HG03521 (cell line): ENCODE data around the gene MAPK4.

Experiments used
- ATAC-seq: cut with Tn5 transposase; IDR thresholded peaks from one replicate; pipeline ENCODE4 v1.9.1; 2021; ENCODE audit warnings: mild to moderate bottlenecking, moderate library complexity; ENCODE audit not compliant: unreplicated experiment

Gene MAPK4

DNA sequence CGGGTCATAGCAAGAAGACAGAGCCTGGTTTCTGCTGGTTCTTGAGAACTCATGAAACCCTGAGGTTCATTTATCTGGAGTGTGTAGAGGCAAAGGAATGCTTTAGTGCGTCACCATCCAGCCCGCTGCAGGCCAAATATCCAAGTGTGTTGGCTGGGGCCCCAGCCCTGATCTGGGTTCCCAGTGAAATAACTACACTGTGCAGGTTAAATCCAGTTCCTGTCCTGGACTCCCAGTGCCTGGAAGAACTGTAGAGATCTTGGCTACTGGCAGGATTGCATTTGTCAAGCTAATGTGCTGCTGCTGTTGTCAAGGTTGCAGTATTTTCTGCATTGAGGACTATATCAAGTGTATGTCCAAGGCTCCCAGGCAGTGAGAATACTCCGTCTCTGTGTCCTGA, 89.9 kb downstream of the MAPK4 start:
- no peak for ATAC-seq

DNA sequence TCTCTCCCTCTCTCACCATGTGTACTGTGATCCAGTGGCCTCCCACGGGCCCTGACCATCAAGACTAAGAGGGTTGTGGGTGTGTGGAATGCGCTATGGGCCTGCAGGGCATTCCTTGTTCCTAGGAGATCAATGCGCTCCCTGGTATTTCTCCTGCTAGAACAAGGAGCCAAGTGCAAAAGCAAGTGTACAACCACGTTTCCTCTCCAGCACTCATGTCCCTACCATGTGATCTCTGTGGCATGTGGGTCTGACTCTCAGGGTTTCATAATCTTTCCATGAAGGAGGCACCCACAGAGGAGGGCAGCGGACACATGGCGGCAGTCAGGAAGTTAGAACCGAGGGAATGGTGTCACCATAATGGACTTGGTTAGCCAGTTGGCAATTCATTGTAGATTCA, 91.4 kb downstream of the MAPK4 start:
- ATAC-seq = no peak

GRCh38 chr18:50653402-50654093, 93.7 kb downstream of the MAPK4 start:
- ATAC-seq = no peak

DNA sequence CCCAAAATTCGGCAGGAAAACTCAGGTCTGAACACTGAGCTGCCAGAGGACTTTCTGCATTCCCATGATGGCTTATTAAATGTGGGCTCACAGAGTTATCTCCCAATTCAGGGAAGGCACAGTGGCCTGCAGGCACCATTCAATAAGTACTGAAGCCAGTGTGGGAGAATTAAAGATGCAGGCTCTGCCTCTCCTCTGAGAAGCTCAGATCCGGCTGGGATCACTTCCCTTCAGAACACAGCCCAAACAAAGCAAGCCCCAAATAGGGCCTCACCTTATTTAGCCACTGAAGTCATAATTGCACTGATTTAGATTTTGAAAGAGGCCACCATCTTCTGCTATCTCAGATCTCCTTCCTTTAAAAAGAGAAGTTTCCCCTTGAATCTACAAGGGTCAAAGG, 94.3 kb downstream of the MAPK4 start:
- no peak for ATAC-seq

DNA sequence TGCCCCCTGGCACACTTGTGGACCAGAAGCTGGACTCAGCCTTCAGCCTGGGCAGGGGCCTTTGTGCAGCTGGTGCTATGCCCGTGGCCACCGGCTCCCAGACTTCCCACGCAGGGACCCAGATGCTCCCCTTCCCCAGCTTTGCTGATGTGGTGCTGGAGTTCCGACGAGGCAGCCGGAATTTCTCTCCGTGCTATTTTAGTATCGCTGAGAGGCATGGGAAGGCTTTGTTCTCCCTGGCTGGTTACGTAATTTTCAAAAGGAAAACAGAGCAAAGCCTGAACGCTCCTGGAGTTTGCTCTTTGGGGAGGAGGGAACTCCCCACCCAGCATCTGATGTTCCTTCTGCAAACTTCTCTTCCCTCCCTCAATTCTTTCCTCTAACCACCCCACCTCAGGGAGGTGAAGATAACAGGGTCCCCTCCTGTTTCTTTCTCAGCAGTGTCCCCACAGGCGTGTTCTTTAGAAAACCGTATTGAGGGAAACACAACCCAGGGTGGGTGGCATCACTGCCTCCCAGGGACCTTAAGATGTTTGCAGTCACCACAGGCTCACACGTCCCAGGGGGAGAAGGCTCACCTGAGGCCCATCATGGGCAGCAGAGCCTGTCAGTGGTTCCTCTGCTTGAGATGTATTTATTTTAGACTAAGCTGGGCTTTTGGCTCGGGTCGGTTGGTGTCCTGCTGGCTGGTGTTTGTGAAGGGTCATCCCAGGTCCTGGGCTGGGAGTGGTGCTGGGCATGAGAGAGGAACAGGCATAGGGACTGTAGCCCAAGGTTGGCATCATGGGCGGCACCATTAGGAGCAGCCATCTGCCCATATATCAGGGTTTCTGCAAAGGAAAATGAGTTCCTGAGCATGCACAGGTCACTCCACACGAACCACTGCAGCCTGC, 95.0 kb downstream of the MAPK4 start:
- ATAC-seq = no peak

GRCh38 chr18:50656396-50656795, 96.5 kb downstream of the MAPK4 start:
- no peak for ATAC-seq

DNA sequence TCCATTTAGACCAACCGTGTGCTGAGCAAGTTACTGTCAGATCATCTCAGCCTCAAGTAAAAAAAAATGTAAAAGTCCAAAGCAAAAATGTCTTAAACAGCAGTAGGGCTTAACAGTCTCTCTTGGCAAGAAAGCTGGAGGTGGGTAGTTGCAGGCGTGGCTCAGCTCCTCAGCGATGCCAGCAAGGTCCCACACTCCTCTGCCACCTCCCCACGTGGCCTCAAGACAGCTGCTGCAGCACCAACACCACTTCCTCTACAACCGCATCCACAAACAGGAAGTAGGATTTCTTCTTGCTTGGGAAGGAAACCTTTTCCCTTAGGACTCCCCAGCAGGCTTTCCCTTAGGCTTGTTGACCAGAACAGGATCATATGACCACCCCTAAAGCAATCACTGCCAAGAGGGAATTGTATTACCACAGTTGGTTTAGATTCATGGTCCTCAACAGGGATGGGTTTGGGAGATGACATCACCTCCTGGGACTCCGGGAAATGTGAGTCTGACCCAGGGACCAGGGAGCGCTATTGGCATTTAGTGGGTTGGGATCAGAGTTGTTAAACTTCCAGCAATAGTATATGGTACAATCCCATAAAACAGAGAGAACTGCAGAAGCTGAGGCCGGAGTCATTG, 97.1 kb downstream of the MAPK4 start:
- ATAC-seq = no peak

GRCh38 chr18:50658601-50659000, 98.7 kb downstream of the MAPK4 start:
- ATAC-seq = no peak

GRCh38 chr18:50659091-50660003, 99.5 kb downstream of the MAPK4 start:
- no peak for ATAC-seq

DNA sequence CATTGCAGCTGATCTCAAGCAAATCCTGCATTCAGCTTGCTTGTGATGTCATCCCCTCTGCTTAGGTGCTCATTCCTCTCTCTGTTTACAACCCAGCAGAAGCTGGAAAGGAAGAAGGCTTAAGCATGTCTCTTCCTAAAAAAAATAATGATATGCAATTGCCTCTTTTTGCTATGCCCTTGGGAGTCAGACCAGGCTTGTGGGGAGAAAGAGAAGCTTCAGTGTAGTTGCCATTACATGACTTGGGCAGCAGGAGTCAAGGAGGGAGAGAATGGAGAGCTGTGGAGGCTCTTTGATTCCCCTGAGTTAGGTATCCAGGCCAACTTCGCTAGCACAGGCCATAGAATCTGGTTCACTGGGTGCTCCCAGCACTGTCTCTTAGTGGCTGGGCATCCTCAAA, 101.1 kb downstream of the MAPK4 start:
- ATAC-seq = no peak

DNA sequence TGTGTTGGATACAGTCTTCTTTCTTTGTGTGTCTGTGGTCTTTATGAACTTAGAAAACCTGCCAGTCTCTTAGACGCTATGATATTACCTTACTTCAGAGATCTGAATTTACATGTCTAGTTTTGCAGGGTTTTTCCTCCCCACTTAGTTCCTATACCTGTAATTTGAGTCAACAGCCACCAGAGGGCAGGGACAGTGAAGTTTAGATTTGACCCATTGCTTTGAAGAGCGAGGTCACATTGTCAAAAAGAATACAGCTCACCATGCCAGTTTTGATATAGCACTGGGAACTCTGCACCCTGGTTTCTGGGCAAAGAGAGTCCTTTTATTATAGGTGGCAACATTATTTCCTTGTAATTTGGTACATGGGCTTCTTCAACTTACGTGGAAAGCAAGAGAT, 102.3 kb downstream of the MAPK4 start:
- no peak for ATAC-seq

DNA sequence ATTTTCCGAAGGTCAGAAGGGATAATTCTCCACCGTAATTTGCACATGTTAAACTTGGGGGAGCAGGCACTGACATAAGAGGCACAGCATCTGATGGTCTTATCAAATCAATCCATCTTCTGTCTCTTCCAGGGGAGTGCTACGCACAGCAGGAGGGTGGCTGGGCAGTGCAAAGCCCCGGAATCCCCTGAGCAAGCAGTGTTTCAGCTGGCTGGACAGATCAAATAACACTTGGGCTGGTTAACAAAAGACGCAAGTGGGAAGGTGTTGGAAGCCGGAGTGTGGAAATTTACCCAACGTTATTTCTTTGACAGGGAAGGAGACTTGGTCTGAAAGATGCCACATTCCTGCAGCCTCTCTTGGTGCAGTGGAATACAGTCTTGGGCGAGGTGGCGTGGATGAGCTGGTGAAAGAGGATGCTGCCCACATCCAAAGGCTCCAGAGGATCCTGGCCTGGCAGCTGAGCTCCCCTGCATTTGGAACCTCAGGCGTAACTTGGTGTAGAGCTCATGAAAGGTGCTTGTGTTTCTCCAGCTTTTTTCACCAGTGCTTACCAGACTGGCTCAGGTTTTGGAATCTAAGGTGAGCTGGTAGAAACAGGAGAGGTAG, 103.0 kb downstream of the MAPK4 start:
- ATAC-seq = no peak

- no peak for ATAC-seq
These were observed 103.9 kb downstream of the MAPK4 start for GRCh38 chr18:50663626-50664441.

GRCh38 chr18:50665015-50665414, 105.1 kb downstream of the MAPK4 start:
- no peak for ATAC-seq

DNA sequence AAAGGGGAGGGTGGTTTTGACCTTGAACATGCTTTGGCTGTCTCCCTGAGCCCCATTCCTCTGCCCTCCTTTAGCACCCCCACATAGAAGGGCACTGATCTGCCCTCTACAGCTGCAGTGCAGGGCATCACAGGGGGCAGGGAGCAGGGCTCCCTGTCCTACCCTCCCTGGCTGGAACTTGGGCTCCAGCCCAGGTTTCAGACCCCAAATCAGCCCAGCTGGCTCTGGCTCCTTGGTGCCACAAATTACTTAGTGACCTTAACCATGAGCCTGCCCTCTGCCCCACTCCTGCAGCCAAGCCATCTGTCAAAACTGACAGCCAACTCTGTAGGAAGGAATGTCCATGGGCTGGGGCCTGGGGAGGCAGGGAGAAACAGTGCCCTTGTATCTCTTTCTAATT, 105.6 kb downstream of the MAPK4 start:
- no peak for ATAC-seq

- ATAC-seq = no peak
These were observed 106.6 kb downstream of the MAPK4 start for GRCh38 chr18:50666536-50666935.

GRCh38 chr18:50671376-50671775, 111.5 kb downstream of the MAPK4 start:
- no peak for ATAC-seq

- no peak for ATAC-seq
These were observed 114.6 kb downstream of the MAPK4 start for GRCh38 chr18:50674307-50674980.

DNA sequence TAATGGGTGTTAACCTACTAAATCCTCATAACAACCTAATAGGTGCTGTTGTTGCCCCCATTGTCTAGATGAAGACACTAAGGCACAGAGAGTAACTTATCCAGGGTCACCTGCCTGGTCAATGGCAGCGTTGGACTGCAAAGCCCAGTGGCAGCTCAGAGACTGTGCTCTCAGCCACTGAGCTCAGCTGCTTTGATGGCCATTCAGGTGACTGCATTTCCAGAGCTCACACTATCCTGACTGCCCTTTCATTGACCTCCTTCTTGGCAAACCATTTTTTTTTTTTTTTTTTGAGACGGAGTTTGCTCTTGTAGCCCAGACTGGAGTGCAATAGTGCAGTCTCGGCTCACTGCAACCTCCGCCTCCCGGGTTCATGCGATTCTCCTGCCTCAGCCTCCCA, 115.2 kb downstream of the MAPK4 start:
- no peak for ATAC-seq
